HG03025 (cell line): ENCODE results near the gene HSPA6.
"Not testable (repeated sequence)": the region's sequence is repeated elsewhere in the genome, so short reads cannot be mapped to it uniquely, and the experiment has no call there.

Experiments
- ATAC-seq: cut with Tn5 transposase; IDR thresholded peaks from one replicate; pipeline ENCODE4 v1.9.1; 2021; ENCODE audit warnings: mild to moderate bottlenecking, moderate library complexity; ENCODE audit not compliant: unreplicated experiment, low FRiP score

HSPA6 gene

DNA sequence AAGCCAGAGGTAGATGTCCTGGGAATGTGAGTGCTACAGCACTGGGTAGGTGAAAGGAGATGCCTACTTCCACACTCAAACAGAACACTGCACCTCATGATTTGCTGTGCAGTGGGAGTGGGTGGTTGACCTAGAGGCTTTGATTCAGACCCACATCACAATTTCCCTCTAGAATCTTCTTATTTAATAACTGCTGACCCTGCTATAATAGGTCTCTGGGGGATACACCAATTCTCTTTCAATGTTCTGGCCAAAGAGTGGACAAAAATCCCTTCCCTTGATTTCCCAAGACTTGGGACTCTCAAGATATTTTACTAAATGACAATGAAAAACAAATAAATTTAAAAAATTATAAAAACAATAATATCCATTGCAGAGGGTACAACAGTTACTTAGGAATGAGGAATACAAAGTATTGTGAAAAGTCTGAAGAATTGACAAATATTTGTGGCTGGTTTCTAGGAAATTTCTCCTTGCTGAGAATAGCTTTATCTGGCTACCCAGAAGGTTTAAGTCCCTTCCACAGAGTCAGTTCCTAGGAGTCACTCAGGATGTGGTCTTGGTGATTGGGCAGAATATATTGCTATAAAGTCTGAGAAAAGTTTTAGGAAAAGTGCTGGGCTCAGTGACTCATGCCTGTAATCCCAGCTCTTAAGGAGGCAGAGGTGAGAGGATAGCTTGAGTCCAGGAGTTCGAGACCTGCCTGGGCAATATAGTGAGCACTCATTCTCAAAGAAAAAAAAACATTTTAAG is 21.5 kb upstream of the HSPA6 start:
- no peak for ATAC-seq

DNA sequence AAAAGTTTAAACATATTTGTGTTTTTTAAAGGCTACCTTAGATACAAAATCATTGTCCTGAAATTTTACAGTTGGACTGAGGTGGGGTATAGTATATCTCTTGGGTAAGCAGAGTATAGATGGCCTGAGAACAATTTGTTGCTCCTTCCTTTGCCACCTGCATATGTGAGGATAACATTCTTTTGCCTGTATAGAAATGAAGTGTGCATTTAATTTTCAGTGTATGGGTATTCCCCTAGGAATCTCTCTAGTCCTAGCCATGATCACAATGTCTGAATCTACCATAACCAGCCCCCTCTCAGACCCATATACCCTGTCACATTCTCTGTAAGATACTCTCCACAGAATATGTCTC is 21.0 kb upstream of the HSPA6 start:
- no peak for ATAC-seq

- ATAC-seq: no peak
These were observed 18.7 kb upstream of the HSPA6 start for GRCh38 chr1:161505686-161506085.

DNA sequence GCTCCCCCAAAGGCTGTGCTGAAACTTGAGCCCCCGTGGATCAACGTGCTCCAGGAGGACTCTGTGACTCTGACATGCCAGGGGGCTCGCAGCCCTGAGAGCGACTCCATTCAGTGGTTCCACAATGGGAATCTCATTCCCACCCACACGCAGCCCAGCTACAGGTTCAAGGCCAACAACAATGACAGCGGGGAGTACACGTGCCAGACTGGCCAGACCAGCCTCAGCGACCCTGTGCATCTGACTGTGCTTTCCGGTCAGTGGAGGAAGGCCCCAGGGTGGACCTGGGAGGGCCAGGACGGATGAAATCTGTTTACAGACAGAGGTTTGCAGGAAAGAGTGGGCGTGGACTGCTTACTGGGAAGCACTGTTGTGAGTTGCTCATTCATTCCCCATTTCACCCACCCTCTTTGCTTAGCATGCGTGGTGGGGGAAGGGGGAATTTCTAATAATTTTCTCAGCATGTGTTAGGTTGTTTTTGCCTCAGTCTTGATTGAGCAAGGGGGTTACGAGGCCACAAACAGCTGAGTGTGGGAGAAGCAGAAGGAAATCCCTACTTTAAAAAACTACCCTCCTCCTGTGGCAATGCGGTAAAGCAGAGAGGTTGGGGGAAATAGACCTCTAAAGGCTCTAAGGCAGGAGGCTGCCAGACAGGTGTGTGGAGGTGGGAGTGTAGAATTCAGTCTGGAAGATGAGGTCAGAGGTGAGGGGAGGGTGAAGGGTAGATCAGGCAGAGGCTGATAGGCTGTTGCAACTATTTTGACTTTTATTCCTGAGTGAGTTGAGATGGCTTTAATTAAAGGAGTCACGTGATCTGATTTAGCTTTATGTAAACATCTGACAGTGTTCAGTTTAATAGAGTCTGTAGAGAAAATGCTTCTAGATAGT is 17.8 kb upstream of the HSPA6 start:
- no peak for ATAC-seq

DNA sequence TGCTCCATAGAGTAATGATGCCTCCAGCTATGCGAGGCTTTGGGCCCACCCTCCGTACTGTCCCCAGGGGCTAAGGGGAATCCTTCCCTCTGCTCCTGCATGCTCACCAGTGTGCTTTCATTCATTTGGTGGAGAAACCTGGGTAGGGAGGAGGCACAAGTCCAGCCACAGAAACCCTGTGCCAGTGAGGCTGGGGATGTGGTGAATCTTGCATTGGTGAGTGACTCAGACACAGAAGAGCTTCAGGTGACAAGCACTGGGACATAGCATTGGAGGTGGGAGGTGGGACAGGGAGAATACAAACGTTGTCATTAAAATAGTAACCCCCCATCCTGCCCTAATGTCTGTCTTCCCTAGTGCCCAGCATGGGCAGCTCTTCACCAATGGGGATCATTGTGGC is 13.9 kb upstream of the HSPA6 start:
- no peak for ATAC-seq

DNA sequence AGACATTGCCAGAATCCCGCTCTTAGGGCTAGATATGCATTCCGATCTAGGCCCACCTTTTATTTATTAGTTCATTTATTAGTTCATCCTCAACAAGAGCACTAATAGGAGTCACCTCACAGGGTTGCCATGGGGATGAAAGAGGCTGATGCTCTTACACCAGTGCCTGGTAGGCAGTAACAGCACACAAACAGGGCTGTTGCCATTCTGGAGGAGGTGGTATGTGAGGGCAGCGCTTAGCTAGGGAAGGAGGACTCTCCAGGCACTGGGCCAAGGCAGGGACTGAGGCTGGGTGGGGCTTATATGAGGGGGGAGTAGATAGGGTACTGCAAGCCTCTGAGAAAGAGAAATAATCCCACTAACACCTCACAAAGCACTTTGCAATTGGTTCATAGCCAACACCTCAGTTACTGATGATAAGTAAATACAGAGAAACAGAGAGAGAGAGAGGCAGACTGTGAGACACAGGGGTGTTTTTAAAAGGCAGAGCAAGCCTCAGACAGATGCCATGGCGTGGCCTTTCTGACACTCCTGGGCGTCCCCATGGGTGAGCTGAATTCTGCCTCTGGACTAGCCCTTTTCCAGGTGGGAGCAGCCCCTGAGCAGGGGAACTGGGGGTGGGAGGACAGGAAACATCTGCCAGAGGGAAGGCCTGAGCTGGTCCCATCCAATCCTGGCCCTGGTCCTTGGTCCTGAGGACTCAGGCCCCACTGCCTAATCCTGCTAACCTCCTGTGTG is 13.2 kb upstream of the HSPA6 start:
- ATAC-seq: no peak

- ATAC-seq: no peak
These were observed 12.6 kb upstream of the HSPA6 start for GRCh38 chr1:161511756-161512060.

- ATAC-seq: not testable (repeated sequence)
These were observed 11.5 kb upstream of the HSPA6 start for GRCh38 chr1:161512636-161513447.

DNA sequence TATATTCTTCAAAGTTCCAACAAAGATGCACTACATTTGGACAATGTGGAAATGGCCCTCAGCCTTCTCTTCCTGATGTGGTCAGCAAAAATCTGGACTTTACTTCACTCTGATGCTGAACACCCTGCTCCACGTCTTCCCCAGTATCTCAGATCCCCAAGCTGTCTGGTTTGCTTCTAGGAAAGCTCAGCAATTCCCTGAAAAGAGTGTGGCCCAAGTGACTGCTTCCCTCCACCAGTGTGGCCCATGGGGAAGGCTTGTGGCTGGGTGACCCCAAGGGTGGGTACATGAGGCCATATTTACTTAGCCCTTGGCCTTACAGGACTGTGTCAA is 10.9 kb upstream of the HSPA6 start:
- not testable (repeated sequence) for ATAC-seq

DNA sequence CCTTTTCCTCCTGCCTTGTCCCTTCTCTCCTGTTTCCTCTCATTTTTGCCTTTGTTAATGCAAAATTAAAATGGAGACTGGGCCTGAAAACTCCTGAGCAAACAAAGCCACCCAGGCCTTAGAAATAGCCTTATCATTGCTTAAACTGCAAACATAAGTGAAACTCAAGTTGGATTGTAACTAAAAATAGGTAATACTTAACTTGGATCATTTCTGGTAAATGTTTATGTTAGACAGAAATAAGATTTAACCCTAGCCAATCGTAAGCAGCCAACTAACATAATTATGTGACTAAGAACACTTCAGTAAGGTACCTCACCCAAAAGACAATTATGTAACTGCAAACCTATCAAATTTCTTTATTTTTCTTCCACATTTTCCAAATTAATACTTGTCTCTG is 10.4 kb upstream of the HSPA6 start:
- not testable (repeated sequence) for ATAC-seq

GRCh38 chr1:161523041-161523816 is 1.1 kb upstream of the HSPA6 start:
- ATAC-seq: peak; percentile 18

DNA sequence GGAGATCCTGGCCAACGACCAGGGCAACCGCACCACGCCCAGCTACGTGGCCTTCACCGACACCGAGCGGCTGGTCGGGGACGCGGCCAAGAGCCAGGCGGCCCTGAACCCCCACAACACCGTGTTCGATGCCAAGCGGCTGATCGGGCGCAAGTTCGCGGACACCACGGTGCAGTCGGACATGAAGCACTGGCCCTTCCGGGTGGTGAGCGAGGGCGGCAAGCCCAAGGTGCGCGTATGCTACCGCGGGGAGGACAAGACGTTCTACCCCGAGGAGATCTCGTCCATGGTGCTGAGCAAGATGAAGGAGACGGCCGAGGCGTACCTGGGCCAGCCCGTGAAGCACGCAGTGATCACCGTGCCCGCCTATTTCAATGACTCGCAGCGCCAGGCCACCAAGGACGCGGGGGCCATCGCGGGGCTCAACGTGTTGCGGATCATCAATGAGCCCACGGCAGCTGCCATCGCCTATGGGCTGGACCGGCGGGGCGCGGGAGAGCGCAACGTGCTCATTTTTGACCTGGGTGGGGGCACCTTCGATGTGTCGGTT is 477 bp downstream of the HSPA6 start:
- not testable (repeated sequence) for ATAC-seq

DNA sequence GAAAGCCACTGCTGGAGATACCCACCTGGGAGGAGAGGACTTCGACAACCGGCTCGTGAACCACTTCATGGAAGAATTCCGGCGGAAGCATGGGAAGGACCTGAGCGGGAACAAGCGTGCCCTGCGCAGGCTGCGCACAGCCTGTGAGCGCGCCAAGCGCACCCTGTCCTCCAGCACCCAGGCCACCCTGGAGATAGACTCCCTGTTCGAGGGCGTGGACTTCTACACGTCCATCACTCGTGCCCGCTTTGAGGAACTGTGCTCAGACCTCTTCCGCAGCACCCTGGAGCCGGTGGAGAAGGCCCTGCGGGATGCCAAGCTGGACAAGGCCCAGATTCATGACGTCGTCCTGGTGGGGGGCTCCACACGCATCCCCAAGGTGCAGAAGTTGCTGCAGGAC is 981 bp downstream of the HSPA6 start:
- ATAC-seq: not testable (repeated sequence)

- ATAC-seq: not testable (repeated sequence)
These were observed 1.6 kb downstream of the HSPA6 start for GRCh38 chr1:161525918-161526317.

DNA sequence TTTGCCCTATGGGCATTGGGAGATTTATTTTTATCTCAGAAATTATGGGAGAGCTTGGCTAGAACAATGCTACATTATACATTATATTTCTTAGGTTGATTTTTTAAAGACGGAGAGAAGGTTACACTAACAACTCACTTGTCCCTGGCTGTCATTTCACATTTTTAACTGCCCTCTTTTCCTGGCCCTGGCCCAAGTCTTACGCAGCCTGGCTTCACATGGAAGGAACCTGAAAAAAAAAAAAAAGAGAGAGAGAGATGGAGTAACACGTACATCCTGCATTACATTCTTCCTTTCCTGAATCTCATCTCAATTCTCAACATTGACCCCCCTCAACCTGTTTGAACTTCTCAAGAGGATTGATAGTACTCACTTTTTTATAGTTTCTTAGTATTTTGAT is 4.2 kb downstream of the HSPA6 start:
- not testable (repeated sequence) for ATAC-seq

GRCh38 chr1:161529463-161530104 is 5.2 kb downstream of the HSPA6 start:
- ATAC-seq: not testable (repeated sequence)

GRCh38 chr1:161530158-161530557 is 5.8 kb downstream of the HSPA6 start:
- peak; percentile 34 for ATAC-seq

DNA sequence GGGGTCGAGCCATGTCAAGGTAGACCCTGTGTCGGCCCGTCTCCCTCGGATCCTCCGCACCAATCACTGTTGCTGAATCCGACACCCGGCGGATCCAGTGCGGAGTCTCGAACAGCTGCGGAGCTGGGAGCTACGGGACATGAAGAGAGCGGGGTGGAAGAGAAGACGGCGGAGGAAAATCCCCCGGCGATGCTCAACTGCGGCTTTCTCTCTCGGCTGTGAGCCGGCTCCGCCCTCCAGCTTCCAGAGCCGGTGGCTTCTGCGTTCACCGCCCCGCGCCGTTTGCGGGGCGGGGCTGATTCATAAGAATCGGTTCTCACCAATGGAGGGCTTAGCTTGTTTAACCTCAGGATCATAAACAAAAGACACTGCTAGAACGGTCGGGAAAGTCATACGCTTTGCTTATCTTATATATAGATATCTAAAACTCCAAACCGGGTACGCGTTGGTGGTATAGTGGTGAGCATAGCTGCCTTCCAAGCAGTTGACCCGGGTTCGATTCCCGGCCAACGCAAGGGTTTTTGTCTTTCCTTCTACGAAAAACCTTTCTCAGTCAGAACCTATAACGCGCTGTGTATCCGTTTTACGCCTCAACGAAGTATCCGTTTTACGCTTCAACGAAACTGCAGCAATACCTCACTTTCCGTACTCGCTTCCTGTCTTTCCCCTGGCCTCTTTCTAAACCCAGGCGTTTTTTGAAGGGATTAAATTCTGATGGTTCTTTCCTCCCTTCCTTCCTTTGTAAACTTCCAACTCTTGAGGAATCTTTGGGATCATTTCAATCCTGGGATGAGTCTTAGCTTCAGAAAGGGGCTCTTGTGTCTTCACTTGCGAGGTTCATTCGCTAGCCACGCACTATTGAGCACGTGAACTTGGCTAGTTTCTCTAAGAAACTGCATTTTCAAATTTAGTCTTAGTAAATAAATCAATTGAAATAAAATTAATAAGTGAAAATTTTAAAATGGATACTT is 6.6 kb downstream of the HSPA6 start:
- ATAC-seq: peak; percentile 45
